HepG2 (cell line): ENCODE data around the gene P2RY11. TPM values are rescaled to one million over a fixed set of nuclear protein-coding genes. Genes with fewer than 3 reads are reported as not detected.

Experiments
- AGO1 ChIP-seq: fragments of 200-400 bp; formaldehyde crosslinking; IDR thresholded peaks from 2 replicates; pipeline ENCODE4 v1.6.1; 2017; ENCODE audit warnings: mild to moderate bottlenecking, low read depth, low read length, moderate library complexity; ENCODE audit not compliant: poor library complexity, severe bottlenecking
- CENPT ChIP-seq: sonication (generic); formaldehyde crosslinking; IDR thresholded peaks from 2 replicates; pipeline ENCODE4 v1.8.0; 2022; ENCODE audit warnings: low read depth, mild to moderate bottlenecking, moderate library complexity, missing genetic modification reagents
- CHD4 ChIP-seq: fragments of 200-600 bp; sonication (generic); IDR thresholded peaks from 2 replicates; pipeline ENCODE4 v1.7.0; 2017; ENCODE audit warnings: mild to moderate bottlenecking, low read length, borderline replicate concordance
- FOXA1 ChIP-seq, 2 experiments: fragments of 450-650 bp in 1 of 2; sonication (generic) in 1 of 2; formaldehyde crosslinking in 1 of 2; IDR thresholded peaks; 2 replicates each; pipeline versions ENCODE4 v1.4.0 to v1.6.1; 2016 to 2020; ENCODE audit warnings: missing genetic modification reagents in 1 of 2
- FOXO1 ChIP-seq: sonication (generic); formaldehyde crosslinking; IDR thresholded peaks from 2 replicates; pipeline ENCODE4 v1.4.0; 2020; ENCODE audit warnings: missing genetic modification reagents
- KLF16 ChIP-seq, 2 experiments: sonication (generic) in 1 of 2; formaldehyde crosslinking in 1 of 2; IDR thresholded peaks; 2 replicates each; pipeline versions ENCODE4 v1.6.1 to v1.8.0; 2016 to 2023; ENCODE audit warnings: missing genetic modification reagents in 2 of 2, missing compliant biosample characterization in 1 of 2
- NFKB2 ChIP-seq: sonication (generic); formaldehyde crosslinking; IDR thresholded peaks from 2 replicates; pipeline ENCODE4 v1.4.0; 2020; ENCODE audit warnings: missing genetic modification reagents, borderline replicate concordance
- PAXIP1 ChIP-seq: sonication (generic); formaldehyde crosslinking; conservative IDR thresholded peaks from 2 replicates; pipeline ENCODE4 v1.4.0; 2020; ENCODE audit warnings: mild to moderate bottlenecking, missing genetic modification reagents, moderate library complexity
- RBM22 ChIP-seq: fragments of 200-400 bp; formaldehyde crosslinking; optimal IDR thresholded peaks from 2 replicates; pipeline ENCODE3; 2017; ENCODE audit warnings: mild to moderate bottlenecking, low read length, moderate library complexity
- SAP130 ChIP-seq: IDR thresholded peaks from 2 replicates; pipeline ENCODE4 v1.6.1; 2016; ENCODE audit warnings: low read depth
- SIN3B ChIP-seq: fragments of 150-350 bp; IDR thresholded peaks from 2 replicates; pipeline ENCODE4 v1.6.1; 2014; ENCODE audit warnings: low read length
- SNAI1 ChIP-seq: sonication (generic); formaldehyde crosslinking; IDR thresholded peaks from 2 replicates; pipeline ENCODE4 v1.5.0; 2020; ENCODE audit warnings: mild to moderate bottlenecking, missing genetic modification reagents, borderline replicate concordance
- THAP11 ChIP-seq: IDR thresholded peaks from 2 replicates; pipeline ENCODE4 v1.6.1; 2016; ENCODE audit warnings: missing biosample characterization, missing genetic modification reagents
- THRA ChIP-seq: sonication (generic); formaldehyde crosslinking; IDR thresholded peaks from 2 replicates; pipeline ENCODE4 v1.4.0; 2020; ENCODE audit warnings: missing genetic modification reagents, borderline replicate concordance
- ZBTB49 ChIP-seq: sonication (generic); formaldehyde crosslinking; IDR thresholded peaks from 2 replicates; pipeline ENCODE4 v1.4.0; 2020; ENCODE audit warnings: missing genetic modification reagents, borderline replicate concordance
- ZFP36L2 ChIP-seq: sonication (generic); formaldehyde crosslinking; IDR thresholded peaks from 2 replicates; pipeline ENCODE4 v1.4.0; 2020; ENCODE audit warnings: missing genetic modification reagents
- ZNF256 ChIP-seq: sonication (generic); formaldehyde crosslinking; conservative IDR thresholded peaks from 2 replicates; pipeline ENCODE4 v1.4.0; 2020; ENCODE audit warnings: missing genetic modification reagents
- ZNF367 ChIP-seq: sonication (generic); formaldehyde crosslinking; IDR thresholded peaks from 2 replicates; pipeline ENCODE4 v1.4.0; 2020; ENCODE audit warnings: missing genetic modification reagents, borderline replicate concordance
- ZNF576 ChIP-seq: sonication (generic); formaldehyde crosslinking; IDR thresholded peaks from 2 replicates; pipeline ENCODE4 v1.4.0; 2020; ENCODE audit warnings: mild to moderate bottlenecking, missing genetic modification reagents
- ZNF704 ChIP-seq: sonication (generic); formaldehyde crosslinking; IDR thresholded peaks from 2 replicates; pipeline ENCODE4 v1.8.1; 2023; ENCODE audit warnings: mild to moderate bottlenecking, inconsistent platforms, moderate library complexity, missing genetic modification reagents, borderline replicate concordance
- ZNF839 ChIP-seq: sonication (generic); formaldehyde crosslinking; IDR thresholded peaks from 2 replicates; pipeline ENCODE4 v1.4.0; 2020; ENCODE audit warnings: missing genetic modification reagents, mild to moderate bottlenecking, borderline replicate concordance
- polyA plus RNA-seq, 8 experiments: library from polyadenylated mRNA; depleted of rRNA in 3 of 8; stranded (reverse) in 7 of 8; unstranded in 1 of 8; fragments of >200 nt; fragmentation: Illumina TruSeq in 4 of 8; extraction: Trizol in 4 of 8; gene quantifications; 2 replicates each; pipeline versions ENCODE4 v1.2.1 to v1.2.3, GENCODE V29; 2011 to 2016; ENCODE audit warnings: low read depth in 4 of 8, missing spikeins in 1 of 8, mixed read lengths in 1 of 8; ENCODE audit not compliant: insufficient read depth in 1 of 8
- total RNA-seq, 5 experiments: library from RNA; depleted of rRNA; stranded (reverse); fragments of >200 nt; fragmentation: Illumina TruSeq; extraction: Trizol; gene quantifications; 2 replicates each; pipeline ENCODE4 v1.2.3, GENCODE V29; 2016; ENCODE audit warnings: low read depth in 1 of 5

Gene P2RY11
- total and polyA plus RNA-seq, 2 of the 13 experiments (the other 11 are each of a cell fraction or from before 2014, with no cell fraction given), result 4.0 to 7.8 TPM

GRCh38 chr19:10070730-10071446 is 40.6 kb upstream of the P2RY11 start (continued):
- peak; percentile 58; the same call in 1 of the 2 replicates for TF ChIP-seq THRA (CRISPR knock-in tag)
- TF ChIP-seq KLF16 (CRISPR knock-in tag; IDR thresholded peaks at IDR 0.05), result no peak
- TF ChIP-seq AGO1, result no peak
- TF ChIP-seq ZNF839 (CRISPR knock-in tag), result no peak
- no peak for TF ChIP-seq FOXO1 (CRISPR knock-in tag)
- TF ChIP-seq ZNF576 (CRISPR knock-in tag), result no peak
- TF ChIP-seq ZNF256 (CRISPR knock-in tag), result no peak
- TF ChIP-seq ZBTB49 (CRISPR knock-in tag), result no peak
- no peak for TF ChIP-seq ZNF367 (CRISPR knock-in tag)
- TF ChIP-seq SNAI1, result no peak
- no peak for TF ChIP-seq FOXA1 (IDR thresholded peaks at IDR 0.05)
- TF ChIP-seq FOXA1 (CRISPR knock-in tag; IDR thresholded peaks at IDR 0.05), result no peak
- TF ChIP-seq THAP11, result 0 out of 2 replicates have a peak, but pooled peaks have one; percentile 14
- TF ChIP-seq CHD4, result no peak
- TF ChIP-seq SIN3B, result no peak
- TF ChIP-seq ZNF704 (CRISPR knock-in tag), result no peak
- 0 out of 2 replicates have a peak, but pooled peaks have one; percentile 20 for TF ChIP-seq SAP130 (CRISPR knock-in tag)
- TF ChIP-seq CENPT (CRISPR knock-in tag), result no peak
- TF ChIP-seq PAXIP1 (CRISPR knock-in tag), result no peak
- no peak for TF ChIP-seq RBM22
- no peak for TF ChIP-seq ZFP36L2 (CRISPR knock-in tag)
- TF ChIP-seq NFKB2 (CRISPR knock-in tag), result no peak
